AG08395 (cell line): Measurements from ENCODE around the gene SLC9A3.

Experiments
- DNase-seq: peaks from one replicate; pipeline ENCODE4 v3.0.0; 2012; ENCODE audit warnings: mixed read lengths, low spot score

Gene SLC9A3

DNA sequence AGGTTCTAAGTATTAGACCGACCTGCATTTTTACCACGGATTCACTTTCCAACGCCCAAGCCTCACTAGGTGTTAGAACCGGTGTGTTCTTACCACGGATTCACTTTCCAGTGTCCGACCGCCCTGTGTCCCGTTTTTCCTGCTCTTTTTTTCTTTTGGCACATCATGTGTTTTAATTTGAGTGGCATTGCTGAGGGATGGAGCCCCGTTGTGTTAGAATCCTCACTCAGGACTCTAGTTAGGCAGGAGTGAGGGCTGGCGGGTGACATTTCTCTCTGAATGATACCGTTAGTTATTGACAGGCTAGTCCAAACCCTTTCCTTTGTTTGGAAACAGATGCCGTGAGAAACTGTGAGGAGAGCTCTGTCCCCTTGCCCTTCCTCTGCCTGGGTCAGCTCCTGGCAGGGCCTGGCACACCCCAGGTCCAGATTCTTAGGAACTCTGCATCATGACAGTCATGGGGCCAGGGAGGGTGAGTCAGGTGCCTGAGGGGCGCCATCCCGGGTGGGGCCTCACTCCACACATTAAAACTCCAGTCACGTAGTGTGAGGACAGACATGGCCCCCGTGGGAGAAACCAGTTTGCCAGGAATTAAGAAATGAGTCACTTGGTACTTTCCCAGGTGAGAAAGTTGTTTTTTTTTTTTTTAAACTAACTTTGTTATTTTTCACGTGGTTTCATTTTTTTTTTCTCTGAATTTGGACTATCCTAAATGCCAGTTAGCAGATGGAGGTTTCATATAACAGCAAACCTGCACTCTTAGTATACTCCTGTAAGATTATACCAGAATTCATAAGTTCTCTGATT is 65.5 kb downstream of the SLC9A3 start:
- peak; percentile 77 for DNase-seq

GRCh38 chr5:457195-457961 is 66.9 kb downstream of the SLC9A3 start:
- DNase-seq, result no peak

GRCh38 chr5:456351-457194 is 67.7 kb downstream of the SLC9A3 start:
- no peak for DNase-seq

GRCh38 chr5:455806-456205 is 68.4 kb downstream of the SLC9A3 start:
- DNase-seq, result no peak

DNA sequence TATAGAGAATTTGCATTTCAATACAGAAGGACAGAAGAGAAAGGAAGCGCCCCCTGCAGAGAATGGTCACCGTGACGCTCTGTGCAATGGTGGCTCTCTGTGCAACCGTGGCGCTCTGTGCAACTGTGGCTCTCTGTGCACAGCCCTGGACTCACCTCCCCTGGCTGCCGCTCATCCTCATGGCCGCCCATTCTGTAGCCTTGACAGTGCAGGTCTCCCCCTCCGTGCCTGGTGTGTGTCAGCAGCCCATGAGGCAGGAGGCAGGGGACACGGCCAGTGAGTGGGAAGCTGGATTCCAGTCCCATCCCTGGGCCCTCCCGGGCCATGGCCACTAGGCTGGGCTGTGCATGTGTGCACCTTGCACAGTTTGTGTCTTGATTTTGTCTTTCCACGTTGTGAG is 69.3 kb downstream of the SLC9A3 start:
- no peak for DNase-seq

- no peak for DNase-seq
Observed at GRCh38 chr5:453725-454481, 70.3 kb downstream of the SLC9A3 start.

- DNase-seq, result no peak
Observed at GRCh38 chr5:452978-453710, 71.1 kb downstream of the SLC9A3 start.

DNA sequence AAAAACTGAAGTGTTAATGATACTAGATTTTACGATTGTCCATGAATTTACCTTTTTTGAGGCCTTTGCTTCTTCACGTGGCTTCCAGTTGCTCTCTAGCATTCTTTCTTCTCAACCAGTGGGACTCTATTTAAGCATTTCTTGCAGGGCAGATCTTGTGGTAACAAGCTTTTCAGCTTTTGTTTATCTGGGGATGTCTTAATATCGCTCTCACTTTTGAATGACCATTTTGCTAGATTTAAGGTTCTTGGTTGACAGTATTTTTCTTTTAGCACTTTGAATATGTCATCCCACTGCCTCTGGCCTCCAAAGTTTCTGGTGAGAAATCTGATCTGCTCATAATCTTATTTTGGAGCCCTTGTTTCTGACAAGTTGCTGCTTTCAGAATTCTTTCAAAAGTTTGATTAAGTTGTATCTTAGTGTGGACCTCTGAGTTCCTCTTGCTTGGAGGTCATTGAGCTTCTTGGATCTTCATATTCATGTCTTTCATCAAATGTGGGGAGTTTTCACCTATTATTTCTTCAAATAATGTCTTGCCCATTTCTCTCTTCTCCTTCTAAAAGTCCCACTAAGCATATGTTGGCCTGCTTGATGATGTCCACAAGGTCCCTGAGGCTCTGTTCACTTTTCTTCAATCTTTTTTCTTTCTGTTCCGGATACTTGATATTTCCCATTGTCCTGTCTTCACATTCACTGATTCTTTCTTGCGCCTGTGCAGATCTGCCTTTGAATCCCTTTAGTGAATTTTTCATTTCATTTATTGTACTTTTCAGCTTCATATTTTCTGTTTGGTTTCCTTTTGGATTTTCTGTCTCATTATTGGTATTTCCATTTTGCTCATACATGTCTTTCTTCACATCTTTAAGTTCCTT is 72.4 kb downstream of the SLC9A3 start:
- DNase-seq, result no peak

- no peak for DNase-seq
Observed at GRCh38 chr5:449151-449550, 75.1 kb downstream of the SLC9A3 start.

DNA sequence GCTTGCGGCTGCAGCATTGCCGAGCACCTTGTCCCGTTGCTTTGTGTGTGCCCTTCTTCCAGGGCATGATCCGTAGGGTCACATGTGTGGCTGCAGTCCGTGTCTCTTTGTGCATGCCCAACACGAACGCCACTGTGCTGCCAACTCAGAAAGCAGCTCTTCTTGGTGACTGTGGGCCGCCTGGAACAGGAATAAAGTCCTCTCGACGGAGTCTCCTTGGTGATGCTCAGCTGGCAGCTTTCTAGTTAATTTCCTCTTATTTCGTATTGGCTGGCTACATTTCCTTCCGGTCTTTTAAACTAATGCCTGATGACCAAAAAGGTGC is 75.5 kb downstream of the SLC9A3 start:
- no peak for DNase-seq

DNA sequence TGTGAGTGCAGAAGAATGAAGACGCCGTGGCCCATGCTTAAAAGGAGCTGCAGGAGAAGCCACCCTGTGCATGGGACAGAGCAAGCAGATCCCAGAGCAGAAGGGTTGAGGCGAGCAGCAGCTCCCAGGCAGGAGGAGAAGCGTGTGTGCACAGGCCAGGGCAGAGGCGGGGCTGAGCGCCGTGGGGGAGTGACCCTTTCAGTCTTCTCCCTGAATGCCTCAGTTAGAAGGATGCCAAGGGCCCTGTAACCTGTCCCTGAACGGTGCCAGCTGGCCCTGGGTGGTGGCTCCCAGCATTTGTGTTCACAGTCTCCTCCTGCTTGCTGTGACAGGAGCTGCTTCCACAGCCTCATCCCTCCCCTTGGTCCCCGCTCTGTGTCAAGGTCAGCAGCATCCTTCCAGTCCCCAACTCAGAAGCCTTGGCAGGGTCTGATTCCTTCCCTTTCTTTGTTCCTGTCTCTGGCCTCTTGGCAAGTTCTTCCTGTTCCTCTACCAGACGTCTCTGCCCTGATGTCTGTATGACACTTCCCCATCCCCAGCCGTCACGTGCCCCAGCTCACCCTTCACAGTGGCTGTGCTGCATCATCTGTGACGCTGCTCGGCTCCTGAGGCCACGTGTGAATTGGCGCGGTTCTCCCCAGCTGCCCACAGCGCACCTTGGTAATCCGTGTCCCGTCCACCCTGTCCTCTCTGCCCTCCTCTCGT is 76.0 kb downstream of the SLC9A3 start:
- no peak for DNase-seq

DNA sequence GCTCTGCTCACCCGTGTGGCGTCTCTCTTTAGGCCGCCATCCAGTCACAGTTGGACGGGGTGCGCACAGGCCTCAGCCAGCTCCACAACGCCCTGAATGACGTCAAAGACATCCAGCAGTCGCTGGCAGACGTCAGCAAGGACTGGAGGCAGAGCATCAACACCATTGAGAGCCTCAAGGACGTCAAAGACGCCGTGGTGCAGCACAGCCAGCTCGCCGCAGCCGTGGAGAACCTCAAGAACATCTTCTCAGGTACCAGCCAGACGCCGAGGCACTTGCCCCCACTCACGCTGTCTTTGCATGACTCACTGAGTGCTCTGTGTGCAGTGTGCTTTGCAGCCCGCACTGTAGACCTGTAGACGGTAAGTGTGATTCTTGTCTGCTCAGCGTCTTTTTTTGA is 76.7 kb downstream of the SLC9A3 start:
- DNase-seq, result no peak

DNA sequence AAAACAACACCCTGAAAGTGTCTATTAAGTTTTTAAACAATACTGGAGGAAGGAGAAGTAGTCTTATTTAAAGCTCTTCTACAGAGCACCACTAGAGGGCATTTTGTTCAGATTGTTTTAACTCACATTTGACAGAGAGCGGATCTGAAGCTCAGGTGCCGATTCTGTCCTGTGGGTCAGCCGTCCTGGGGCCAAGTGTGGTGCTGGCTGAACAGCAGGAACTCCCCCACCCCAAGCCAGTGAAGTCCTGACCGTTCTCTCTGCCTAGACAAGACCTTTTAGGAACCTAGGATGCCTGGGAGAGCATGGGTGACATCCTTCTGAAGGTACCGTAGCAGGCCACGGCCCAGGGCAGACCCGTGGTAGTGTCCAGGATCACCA is 77.4 kb downstream of the SLC9A3 start:
- peak; percentile 56 for DNase-seq

DNA sequence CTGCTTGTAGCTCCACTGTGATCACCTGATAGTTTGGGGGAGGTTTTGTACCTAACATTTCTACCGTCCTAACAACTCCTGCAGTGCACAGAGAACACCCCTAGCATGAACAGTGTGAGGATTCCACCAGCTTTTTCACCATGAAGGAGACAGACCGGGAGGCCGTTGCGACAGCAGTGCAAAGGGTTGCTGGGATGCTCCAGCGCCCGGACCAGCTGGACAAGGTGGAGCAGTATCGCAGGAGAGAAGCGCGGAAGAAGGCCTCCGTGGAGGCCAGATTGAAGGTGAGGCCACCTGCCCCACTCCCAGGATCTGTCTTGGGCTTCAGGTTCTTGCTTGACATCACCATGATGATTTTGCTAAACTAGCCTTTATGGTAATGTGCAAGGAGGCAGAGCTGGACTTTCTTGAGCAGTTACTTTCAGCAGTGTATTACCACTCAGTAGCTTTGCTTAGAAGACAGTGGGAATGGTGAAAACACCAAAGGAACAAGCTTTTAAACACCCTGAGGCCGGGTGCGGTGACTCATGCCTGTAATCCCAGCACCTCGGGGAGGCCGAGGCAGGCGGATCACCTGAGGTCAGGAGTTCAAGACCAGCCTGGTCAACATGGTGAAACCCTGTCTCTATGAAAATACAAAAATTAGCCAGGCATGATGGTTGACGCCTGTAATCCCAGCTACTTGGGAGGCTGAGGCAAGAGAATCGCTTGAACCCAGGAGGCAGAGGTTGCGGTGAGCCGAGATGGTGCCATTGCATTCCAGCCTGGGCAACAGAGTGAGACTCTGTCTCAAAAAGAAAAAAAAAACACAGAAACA is 78.0 kb downstream of the SLC9A3 start:
- DNase-seq, result no peak

DNA sequence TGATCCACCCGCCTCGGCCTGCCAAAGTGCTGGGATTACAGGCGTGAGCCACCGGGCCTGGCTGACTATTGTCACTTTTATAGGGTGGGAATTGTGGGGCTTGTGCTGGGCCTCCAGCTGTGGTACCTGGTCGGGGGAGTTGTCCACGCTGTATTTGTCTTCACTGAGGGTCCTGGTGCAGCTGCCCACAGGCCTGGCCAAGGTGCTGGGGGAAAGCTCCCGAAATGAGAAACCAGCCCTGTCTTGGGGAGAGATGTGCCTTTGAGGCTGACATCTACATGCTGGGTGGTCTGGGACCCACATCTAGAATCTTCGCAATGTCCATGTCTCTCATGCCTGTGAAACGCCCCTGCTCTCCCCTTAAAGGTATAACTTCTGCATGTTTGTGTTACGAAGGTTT is 78.7 kb downstream of the SLC9A3 start:
- DNase-seq, result no peak

DNA sequence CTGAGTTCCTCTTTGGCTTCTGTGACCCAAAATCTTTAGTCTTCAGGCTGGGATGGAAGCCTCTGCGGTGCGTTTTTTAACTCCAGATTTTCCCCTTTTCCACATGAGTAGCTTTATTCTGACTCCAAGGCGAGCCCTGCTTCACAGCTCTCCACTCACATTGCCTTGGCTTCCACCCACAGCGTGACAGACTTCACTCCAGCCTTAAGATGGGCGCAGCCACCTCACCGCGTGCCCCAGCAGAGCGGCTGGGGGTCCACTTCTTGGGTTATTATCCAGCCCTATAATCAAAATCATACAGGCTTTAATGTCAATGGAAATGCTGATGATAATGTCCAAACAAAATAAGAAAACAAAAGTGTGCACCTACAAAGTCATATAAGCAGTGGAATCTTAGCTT is 80.0 kb downstream of the SLC9A3 start:
- DNase-seq, result no peak

DNA sequence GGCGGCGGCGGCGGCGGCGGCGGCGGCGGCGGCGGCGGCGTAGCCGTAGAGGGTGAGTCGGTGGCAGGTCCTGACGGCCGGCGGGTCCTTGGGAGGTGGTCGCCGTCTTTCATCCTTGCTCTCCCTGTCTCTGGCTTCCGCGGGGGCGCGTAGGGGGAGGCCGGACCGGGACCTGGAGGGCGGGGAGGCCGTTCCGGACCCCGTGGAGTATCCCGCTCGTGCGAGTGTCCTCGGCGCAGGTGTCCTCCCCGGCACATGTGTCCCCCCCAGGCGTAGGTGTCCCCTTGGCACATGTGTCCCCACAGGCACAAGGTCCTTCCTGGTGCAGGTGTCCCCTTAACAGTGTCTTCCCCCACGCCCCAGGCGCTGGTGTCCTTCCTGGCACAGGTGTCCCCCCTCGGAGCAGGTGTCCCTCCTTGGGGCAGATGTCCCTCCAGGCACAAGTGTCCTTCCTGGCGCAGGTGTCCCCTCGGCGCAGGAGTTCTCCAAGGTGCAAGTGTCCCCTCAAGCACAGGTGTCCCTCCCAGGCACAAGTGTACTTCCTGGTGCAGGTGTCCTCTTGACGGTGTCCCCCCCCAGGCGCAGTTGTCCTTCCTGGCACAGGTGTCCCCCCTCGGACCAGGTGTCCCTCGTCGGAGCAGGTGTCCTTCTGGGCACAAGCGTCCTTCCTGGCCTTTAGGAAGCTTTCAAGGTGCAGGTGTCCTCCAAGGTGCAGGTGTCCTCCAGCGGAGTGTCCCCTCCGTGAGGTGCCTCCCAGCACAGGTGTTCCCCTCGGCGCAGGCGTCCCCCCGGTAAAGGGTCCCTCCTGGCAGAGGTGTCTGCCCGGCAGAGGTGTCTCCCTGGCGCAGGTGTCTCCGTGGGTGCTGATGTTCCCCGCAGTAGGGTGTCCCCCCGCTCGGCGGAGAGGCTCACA is 80.8 kb downstream of the SLC9A3 start:
- DNase-seq, result no peak
